ENCODE results near the gene NIM1K. TPM values are rescaled to one million over a fixed set of nuclear protein-coding genes. Genes with fewer than 3 reads are reported as not detected.
"Not testable (repeated sequence)": the region's sequence is repeated elsewhere in the genome, so short reads cannot be mapped to it uniquely, and the experiment has no call there.

The NIM1K gene
- total and polyA plus RNA-seq, 2 donors (not counting 3 experiments of a cell fraction or from before 2014, with no cell fraction given) = 0.04 to 0.49 TPM

DNA sequence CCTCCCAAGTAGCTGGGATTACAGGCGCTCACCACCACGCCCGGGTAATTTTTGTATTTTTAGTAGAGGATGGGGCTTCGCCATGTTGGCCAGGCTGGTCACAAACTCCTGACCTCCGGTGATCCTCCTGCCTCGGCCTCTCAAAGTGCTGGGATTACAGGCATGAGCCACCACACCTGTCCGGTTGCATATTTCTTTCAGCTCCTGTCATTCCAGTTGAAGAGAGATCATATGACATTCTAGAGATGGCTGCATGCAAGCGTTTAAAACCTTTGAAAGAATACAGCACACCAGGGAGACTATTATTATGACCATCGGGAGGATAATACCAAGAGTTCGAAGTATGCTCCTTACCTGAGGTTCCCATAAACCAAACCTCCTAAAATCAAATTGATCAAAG is 9.6 kb upstream of the NIM1K start:
- Histone ChIP-seq H3K4me3 (replicated peaks in 1 of 3; ENCODE audit: insufficient read depth in 1 of 3, low read depth in 1 of 3, low read length in 3 of 3) (no peak overlapping the region), H3K27ac (ENCODE audit: insufficient read depth, low read depth, low read length) (no peak overlapping the region), H3K9ac (replicated peaks; ENCODE audit: extremely low read depth, insufficient read depth, low read length) (no peak overlapping the region), H3K4me1 (ENCODE audit: control insufficient read depth, extremely low read depth, insufficient read depth, low read length) (no peaks in the 10 kb centered on the region), H3K4me2 (ENCODE audit: insufficient read depth, low read length) (no peak overlapping the region), H3K79me2 (ENCODE audit: control insufficient read depth, insufficient read depth, low read length) (no peaks in the 10 kb centered on the region), H3K36me3 (ENCODE audit: control insufficient read depth in 2 of 2, extremely low read depth in 1 of 2, insufficient read depth in 2 of 2, low read length in 2 of 2) (no peaks in the 10 kb centered on the region), H4K20me1 (replicated peaks; ENCODE audit: control insufficient read depth, extremely low read depth, insufficient read depth, low read length) (peaks cover 2% of the 10 kb centered on the region), H3K9me1 (replicated peaks; ENCODE audit: control insufficient read depth, extremely low read depth, insufficient read depth, low read length) (no peaks in the 10 kb centered on the region), H2AFZ (ENCODE audit: low read depth, low read length) (no peak overlapping the region), H3K9me3 (replicated peaks; ENCODE audit: control insufficient read depth, insufficient read depth, low read length) (no peaks in the 10 kb centered on the region), H3K27me3 (ENCODE audit: control insufficient read depth in 2 of 2, insufficient read depth in 2 of 2, low read length in 2 of 2) (no peaks in the 10 kb centered on the region)
- dilution Hi-C loops (cut with MboI; ENCODE audit: extremely low pct_ligation_motif_present, low sequenced_read_pairs) (no loop called here), intact Hi-C loops (cut with micrococcal nuclease) (no loop called here)
- TF ChIP-seq, protein P1, sequence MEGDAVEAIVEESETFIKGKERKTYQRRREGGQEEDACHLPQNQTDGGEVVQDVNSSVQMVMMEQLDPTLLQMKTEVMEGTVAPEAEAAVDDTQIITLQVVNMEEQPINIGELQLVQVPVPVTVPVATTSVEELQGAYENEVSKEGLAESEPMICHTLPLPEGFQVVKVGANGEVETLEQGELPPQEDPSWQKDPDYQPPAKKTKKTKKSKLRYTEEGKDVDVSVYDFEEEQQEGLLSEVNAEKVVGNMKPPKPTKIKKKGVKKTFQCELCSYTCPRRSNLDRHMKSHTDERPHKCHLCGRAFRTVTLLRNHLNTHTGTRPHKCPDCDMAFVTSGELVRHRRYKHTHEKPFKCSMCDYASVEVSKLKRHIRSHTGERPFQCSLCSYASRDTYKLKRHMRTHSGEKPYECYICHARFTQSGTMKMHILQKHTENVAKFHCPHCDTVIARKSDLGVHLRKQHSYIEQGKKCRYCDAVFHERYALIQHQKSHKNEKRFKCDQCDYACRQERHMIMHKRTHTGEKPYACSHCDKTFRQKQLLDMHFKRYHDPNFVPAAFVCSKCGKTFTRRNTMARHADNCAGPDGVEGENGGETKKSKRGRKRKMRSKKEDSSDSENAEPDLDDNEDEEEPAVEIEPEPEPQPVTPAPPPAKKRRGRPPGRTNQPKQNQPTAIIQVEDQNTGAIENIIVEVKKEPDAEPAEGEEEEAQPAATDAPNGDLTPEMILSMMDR (IDR thresholded peaks at IDR 0.05; ENCODE audit: extremely low read depth in 1 of 2, insufficient read depth in 1 of 2, low read depth in 1 of 2, low read length in 2 of 2) = no peak
- TF ChIP-seq JUN (IDR thresholded peaks at IDR 0.05; ENCODE audit: borderline replicate concordance, insufficient read depth, insufficient read length, low read depth) (no peak), GATA2 (IDR thresholded peaks at IDR 0.05; ENCODE audit: insufficient read depth, insufficient read length, low read depth, low read length) (no peak), EZH2 (IDR thresholded peaks at IDR 0.05; ENCODE audit: borderline replicate concordance, low read depth, low read length, severe bottlenecking) (no peak)
- TF ChIP-seq, protein P2, sequence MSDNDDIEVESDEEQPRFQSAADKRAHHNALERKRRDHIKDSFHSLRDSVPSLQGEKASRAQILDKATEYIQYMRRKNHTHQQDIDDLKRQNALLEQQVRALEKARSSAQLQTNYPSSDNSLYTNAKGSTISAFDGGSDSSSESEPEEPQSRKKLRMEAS (IDR thresholded peaks at IDR 0.05; ENCODE audit: insufficient read depth, insufficient read length) = no peak
- ChIA-PET POLR2A (no interaction called here), CTCF (no interaction called here)
- FAIRE-seq (no peak), DNase-seq (ENCODE audit: low read depth, low spot score) (no peak)
- BruUV-seq (replicated peaks) = no TSS peak

DNA sequence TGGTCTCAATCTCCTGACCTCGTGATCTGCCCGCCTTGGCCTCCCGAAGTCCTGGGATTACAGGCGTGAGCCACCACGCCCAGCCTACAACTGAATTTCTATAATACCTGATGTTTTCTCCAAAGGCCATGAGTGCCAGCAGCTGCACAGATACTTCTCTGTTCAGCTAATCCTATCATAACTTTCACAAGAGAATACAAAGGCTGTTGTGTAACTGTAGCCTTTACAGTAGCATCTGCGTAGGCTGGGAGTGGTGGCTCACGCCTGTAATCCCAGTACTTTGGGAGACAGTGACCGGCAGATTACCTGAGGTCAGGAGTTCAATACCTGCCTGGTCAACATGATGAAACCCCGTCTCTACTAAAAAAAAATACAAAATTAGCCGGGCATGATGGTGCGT is 8.9 kb upstream of the NIM1K start:
- H3K9me3 ChIP-seq (replicated peaks; ENCODE audit: control insufficient read depth, insufficient read depth, low read length); H3K79me2 ChIP-seq (ENCODE audit: control insufficient read depth, insufficient read depth, low read length); H3K27me3 ChIP-seq (ENCODE audit: control insufficient read depth in 2 of 2, insufficient read depth in 2 of 2, low read length in 2 of 2); DNase-seq (ENCODE audit: low read depth, low spot score); BruUV-seq (replicated peaks); FAIRE-seq; H3K4me2 ChIP-seq (ENCODE audit: insufficient read depth, low read length); H3K36me3 ChIP-seq (ENCODE audit: control insufficient read depth in 2 of 2, extremely low read depth in 1 of 2, insufficient read depth in 2 of 2, low read length in 2 of 2); H2AFZ ChIP-seq (ENCODE audit: low read depth, low read length); H3K27ac ChIP-seq (ENCODE audit: insufficient read depth, low read depth, low read length); H3K9me1 ChIP-seq (replicated peaks; ENCODE audit: control insufficient read depth, extremely low read depth, insufficient read depth, low read length); H4K20me1 ChIP-seq (replicated peaks; ENCODE audit: control insufficient read depth, extremely low read depth, insufficient read depth, low read length); POLR2A ChIA-PET; H3K4me1 ChIP-seq (ENCODE audit: control insufficient read depth, extremely low read depth, insufficient read depth, low read length); H3K4me3 ChIP-seq (replicated peaks in 1 of 3; ENCODE audit: insufficient read depth in 1 of 3, low read depth in 1 of 3, low read length in 3 of 3); dilution Hi-C loops (cut with MboI; ENCODE audit: extremely low pct_ligation_motif_present, low sequenced_read_pairs); intact Hi-C loops (cut with micrococcal nuclease); H3K9ac ChIP-seq (replicated peaks; ENCODE audit: extremely low read depth, insufficient read depth, low read length): not testable (repeated sequence)
- CTCF ChIA-PET = interaction anchor here (0.6 kb wide), 1 partner anchor 421 kb away, joined by 3 read pairs; no protein-coding TSS in a partner anchor
